Testis (tissue), 2 donors: ENCODE measurements around the gene ZDHHC7.

Source experiments
- CTCF ChIP-seq, 3 experiments: fragments of 450-650 bp in 2 of 3; fragments of 200-600 bp in 1 of 3; sonication (generic) in 1 of 3; IDR thresholded peaks; one replicate each; pipeline ENCODE4 v1.5.1; 2016 to 2019; ENCODE audit warnings: antibody characterized with exemption in 3 of 3, mild to moderate bottlenecking in 2 of 3, moderate library complexity in 1 of 3
- POLR2A ChIP-seq: fragments of 450-650 bp; IDR thresholded peaks from one replicate; pipeline ENCODE4 v1.6.1; 2017; ENCODE audit warnings: antibody characterized with exemption, mild to moderate bottlenecking, moderate library complexity

- TF ChIP-seq CTCF (IDR thresholded peaks at IDR 0.05), result no peak
- TF ChIP-seq POLR2A, result no peak
Observed at GRCh38 chr16:85003725-85004586, 7.4 kb downstream of the ZDHHC7 start.
